NCI-H345 (cell line): ENCODE results near the gene CTBP1.

Experiments used
- DNase-seq: peaks from one replicate; lab custom pipeline; 2025; lab: John Stamatoyannopoulos, UW

Gene CTBP1

DNA sequence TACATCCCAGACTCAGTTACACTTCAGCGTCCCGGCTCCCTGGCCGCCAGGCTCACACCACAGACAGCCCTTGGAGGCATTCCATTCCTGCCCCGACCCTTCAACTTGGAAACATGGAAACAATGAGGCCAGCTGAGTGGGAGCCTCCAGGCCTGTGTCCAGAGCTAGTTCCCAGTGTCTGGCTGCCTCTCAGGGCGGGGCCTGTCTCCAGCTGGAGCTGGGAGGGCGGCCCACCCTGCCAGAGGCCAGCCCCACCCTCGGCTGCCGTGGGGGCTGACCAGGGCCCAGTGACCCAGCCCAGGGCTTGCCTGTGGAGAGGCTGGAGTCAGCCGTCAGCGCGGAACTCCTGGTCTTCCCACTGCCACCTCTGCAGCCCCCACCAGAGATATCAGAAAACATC, 39.1 kb downstream of the CTBP1 start:
- DNase-seq = no peak

DNA sequence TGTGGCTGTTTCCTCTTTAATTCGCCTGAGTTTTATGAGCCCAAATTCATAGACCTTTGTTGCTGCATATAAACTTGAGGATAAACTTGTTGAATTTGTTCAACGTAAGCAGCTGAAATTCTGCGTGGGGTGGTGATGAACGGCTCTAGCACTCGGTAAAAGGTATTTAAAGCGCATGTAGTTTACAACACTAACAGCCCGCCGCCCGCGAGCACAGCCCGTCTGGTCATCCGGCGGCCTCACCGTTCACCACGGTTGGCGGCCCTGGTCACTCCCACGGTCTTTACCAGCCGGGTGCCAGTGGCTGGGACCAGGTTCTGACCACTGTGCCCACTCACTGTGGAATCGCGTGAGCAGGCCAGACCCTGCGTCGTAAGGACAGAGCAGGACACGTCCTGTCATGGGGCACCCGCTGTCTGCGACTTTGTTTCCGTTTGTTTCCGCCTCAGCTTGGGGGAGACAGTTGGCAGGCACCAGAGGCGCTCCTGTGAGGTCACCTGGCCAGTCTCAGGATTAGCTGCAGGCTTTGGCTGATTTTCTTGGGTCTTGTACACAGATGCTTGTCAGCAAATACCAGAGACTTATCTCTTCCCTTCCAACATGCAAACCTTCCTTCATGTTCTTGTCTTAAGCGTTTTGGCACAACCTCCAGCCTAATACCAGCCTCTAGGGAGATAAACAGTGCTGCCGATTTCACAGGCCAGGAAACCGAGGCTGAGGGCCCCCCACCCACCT, 39.8 kb downstream of the CTBP1 start:
- DNase-seq = no peak

DNA sequence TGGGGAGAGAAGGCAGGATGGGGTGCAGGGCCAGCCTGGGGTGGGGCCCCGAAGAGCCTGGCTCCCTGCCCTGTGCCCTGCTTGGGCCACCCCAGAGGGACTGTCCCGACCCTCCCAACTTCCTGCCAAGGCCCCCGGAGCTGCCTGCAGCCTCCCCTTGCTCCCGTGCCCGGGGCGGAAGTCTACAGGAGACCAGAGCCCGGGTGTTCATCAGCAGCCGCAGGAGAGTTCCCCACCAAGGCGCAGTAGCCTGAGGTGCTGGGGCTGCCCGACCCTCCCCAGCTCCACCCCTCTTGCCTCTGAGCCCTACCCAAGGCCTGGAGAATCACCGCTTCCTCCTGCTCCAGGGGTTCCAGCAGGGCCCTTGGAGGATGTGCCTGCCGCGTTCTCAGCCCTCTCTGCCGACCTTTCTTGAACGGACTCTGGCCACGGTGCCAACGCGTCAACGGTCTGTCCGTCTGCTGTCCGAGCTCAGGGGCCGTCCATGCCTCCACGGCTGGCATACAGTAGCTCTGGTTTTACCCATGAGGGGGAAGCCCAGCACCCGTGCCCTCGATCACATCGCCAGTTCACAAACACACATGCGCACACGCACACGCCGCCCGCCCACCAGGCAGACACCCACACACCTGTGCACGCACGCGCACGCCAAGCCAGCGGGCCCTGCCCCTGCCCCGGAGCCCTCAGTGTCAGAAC, 40.5 kb downstream of the CTBP1 start:
- no peak for DNase-seq

DNA sequence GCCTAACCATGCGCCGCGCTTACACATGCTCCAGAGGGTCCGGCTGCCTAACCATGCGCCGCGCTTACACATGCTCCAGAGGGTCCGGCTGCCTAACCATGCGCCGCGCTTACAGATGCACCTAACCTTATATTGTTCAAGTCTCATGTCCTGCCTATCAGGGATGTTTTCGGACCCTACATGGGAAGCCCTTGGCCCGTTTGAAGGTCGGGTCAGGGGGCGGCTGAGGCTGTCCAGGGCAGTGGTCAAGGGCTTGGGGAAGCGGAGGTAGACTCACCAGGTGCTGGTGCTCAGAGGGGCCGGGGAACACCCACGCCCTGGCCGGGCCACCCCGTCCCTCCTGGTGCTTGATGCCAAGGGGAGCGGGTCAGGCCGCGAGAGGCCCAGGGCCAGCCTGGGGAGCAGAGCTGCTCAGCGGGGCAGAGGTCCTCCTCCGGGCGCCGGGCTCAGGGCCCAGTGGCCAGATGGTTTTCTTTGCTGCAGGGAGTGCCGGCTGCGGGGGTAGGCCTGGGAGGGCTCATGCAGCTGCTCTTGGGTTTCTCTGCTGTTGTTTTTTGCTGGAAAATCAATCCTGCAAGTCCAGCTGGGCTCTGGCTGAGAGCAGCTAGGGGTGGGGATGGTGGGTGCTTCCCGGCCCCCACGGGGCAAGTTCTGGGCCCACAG, 41.2 kb downstream of the CTBP1 start:
- no peak for DNase-seq

DNA sequence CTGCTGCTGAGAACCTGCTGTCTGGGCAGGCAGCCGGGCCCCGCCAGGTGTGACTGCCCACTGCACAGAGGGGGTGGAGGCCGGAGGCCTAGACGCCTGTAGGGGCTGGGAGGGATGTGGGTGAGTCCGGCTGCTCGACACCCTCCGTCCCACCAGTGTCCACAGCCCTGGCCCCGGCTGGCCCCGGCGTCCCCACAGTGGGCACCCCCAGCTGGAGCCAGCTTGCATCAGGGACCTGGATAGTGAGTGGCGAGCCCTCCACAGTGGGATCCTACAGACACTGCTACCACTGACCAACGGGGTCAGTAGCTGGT, 41.8 kb downstream of the CTBP1 start:
- DNase-seq = no peak

DNA sequence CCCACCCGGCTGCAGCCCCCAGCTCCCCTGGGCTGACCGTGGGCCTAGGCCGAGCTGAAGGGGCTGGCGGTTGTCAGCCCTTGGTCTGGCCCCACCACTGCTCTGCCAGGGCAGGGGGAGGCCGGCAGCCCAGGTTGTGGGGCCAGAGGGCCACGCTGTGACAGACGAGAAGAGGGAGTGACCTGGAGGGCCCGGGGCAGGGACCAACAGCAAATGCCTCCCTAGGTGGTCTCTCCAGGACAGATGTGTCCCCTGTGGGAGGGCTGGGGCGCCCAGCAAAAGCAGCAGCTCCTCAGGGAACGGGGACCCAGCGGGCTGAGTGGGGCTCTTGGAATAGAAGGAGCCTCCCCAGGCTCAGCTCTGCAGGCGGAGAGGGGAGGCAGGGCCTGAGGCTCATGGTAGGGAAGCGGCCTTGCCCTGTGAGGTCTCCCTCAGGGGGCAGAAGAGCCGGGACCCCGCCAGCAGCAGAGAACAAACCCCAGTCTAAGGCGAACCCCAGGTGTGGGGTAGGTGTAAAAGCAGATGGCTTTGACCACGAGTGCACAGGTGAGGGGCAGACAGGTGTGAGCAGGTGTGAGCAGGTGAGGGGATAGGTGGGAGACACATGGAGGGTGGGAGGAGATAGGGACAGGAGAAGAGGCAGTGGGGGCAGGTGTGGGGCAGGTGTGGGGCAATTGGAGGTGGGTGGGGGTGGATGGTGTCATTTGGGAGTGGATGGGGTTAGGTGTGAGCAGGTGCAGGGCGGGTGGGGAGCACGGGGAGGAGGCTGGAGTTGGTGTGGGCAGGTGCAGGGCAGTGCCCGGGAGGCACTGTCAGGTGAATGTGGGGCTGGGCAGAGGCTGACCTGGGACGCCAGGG, 42.4 kb downstream of the CTBP1 start:
- DNase-seq = no peak

DNA sequence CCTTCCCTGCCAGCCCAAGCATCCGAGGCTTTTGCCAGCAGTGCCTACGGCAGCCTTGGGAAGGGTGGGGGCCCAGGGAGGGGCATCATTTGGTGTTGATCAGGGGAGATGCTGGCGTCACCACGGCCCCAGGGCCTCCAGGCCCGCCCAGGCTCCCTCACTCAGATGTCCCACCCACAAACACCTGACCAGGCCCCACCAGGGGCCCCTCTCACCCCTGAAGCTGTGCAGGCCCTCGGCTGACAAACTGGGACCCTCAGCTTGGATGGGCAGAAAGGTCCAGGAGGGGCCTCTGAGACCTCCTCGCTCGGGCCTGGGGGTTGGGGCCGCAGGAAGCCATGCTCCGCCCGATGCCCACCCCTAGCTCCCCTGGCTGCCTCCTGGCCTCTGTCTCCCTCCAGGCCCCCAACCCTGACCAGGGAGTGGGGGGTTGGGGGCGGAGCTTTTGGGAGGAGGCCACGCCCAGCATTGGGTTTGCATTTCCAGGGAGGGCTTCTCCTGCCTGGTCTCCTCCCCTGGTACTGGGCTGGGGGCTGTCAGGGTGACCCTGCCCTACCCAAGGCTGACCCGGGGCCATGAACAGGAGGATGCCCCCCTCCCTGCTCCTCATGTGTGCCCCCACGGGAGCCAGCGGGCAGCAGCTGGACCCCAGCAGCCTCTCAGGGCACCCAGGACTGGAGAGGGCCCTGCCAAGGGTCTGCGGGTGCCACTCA, 43.2 kb downstream of the CTBP1 start:
- DNase-seq = no peak

DNA sequence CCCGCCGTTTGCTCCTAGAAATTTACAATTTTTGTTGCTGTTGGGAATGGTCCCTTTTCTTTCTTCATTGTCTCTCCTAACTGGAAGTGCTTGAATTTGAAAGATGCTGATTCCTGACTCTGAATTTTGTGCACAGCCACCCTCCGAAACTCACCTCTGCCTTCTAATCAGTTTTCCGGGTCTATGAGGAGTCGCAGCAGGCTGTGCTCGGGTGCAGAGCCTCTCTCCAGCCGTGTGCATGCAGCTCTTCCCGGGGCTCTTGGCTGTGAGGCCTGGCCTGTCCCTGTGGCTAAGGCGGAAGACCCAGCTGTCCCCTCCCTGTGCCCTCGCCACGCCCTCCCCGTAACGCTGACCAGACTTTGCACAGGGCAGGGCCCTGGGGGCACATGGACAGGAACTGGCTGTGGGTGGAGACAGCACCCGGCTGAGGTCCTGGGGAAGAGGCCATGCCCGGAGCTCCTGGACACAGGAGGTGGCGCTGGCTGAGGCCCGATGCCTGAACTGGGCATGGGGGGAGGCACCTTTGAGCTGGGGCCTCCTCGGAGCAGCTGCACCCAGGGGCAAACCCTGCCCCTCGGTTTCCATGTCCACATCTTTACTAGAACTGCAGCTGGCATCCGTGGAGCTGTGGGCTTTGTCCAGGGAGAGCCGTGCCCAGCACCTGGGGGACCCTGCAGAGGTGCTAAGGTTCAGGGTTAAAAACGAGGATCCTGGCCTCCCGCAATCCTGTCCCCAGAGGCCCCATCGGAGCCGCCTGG, 43.9 kb downstream of the CTBP1 start:
- DNase-seq = no peak

DNA sequence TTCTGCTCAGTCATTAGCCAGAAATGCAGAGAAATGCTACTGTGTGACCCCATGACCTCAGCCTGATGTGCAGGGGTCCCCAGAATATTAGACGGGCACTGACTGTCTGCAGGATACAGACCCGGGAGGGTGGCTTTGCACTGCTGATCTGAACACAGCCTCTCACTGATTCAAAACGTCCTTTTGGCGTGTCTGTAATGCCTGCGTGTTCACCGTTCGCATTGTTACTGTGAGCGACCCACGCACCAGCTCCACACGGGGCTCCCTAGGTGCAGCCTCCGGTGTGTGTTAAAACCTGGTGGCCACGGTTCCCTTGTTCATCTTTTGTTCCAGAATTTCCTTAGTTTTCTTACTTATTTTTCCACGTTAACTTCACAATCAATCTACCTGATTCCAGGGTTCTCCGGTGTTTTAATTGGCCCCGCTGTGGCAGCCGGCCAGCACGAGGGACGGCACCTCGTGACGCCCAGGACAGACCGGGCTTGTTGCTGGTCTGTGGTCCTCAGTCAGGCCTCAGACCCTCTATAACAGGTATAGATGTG, 44.6 kb downstream of the CTBP1 start:
- no peak for DNase-seq

DNA sequence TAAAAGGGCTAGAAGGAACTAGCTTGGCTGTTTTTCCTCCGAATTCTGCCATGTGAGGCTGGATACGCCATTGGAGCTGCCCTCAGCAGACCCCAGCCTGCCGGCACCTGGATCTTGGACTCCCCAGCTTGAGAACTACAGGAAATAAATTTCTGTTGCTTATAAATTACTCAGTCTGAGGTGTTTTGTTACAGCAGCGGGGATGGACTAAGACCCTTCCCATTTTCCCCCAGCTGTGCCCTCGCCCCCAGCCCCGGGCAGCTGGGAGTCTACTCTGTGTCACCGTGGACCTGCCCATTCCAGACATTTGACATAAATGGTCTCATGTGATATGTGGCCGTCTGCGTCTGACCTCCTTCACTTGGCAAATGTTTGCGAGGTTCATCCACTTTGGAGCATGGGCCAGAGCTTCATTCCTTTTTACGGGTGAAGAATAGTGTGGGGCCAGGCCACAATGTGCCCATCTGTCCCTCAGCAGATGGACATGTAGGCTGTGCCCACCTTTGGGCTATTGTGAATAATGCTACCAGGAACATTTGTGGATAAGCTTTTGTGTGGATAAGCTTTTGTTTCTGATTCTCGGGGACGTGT, 45.8 kb downstream of the CTBP1 start:
- DNase-seq = no peak

DNA sequence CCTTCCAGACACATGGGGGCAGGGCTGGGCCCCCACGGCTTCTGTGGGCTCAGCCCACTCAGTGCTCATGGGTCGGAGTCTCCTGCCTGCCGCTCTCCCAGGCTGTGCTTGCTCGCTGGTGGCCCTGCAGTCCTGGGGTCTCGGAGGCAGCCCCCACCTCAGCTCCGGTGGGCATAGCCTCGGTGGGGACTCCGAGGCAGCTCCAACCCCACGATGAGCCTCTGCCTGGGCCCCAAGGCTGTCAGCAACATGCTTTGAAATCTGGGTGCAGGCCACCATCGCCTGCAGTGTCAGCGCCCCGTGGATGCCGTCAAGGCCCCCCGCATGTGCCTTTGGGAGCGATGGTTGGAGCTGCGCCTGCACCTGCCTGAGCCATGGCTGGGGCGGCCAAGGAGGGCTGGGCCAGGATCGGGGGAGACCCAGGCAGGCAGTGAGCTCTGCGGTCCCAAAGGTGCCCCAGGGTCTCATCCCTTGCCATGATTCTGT, 46.4 kb downstream of the CTBP1 start:
- no peak for DNase-seq

DNA sequence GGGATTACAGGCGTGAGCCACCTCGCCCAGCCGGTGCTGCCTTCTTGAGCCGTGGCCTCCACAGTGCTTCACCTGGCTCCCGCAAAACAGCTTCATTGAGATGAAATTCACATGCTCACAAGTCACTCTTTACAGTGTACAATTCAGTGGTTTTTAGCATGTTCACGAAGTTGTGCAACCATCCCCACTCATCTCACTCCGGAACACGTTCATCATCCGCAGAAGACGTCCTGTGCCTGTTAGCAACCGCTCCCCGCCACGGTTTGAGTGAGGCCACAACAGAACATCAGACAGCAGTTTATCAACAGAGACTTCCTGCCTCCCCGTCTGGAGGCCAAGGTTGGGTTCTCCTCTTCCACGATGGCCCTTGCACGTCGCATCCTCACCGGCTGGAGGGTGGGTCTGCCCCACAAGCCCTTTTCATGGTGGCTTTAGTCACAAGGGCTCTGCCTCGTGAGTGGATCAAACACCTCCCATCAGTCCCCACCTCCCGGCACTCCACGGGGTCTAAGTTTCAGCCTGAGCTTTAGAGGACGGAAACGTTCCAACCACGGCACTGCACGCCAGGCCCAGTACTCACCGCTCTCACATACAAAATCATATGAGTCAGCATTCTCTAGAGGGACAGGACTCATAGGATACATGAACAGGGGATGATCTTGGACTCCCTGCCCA, 46.9 kb downstream of the CTBP1 start:
- no peak for DNase-seq

DNA sequence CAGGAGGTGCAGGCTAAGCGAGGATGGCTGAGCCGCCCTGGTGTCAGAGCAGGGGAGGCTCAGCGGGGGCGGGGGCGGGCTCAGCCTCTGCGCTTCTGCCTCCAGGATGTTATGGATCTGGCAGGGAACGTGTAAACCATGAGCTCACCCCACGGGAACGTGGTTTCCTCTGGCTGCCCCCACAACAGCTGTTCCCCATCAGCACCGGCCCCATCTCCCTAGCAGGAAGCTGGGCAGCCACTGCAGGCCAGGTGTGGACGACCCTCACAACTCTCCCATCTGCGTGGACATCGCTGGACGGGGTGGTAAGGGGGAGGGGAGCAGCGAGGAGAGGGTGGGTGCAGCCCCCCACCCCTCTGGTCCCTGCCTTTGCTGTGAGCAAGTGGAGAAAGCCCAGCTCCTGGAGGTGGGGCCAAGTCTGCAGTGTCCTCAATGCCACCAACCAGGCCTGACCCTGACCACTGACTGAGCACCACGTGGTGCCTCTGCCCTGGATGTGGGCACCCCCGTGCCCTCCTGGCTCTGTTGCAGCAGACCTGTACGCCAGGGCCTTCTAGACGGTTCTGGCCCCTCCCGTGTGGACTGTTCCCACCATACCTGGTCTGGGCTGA, 48.4 kb downstream of the CTBP1 start:
- no peak for DNase-seq

DNA sequence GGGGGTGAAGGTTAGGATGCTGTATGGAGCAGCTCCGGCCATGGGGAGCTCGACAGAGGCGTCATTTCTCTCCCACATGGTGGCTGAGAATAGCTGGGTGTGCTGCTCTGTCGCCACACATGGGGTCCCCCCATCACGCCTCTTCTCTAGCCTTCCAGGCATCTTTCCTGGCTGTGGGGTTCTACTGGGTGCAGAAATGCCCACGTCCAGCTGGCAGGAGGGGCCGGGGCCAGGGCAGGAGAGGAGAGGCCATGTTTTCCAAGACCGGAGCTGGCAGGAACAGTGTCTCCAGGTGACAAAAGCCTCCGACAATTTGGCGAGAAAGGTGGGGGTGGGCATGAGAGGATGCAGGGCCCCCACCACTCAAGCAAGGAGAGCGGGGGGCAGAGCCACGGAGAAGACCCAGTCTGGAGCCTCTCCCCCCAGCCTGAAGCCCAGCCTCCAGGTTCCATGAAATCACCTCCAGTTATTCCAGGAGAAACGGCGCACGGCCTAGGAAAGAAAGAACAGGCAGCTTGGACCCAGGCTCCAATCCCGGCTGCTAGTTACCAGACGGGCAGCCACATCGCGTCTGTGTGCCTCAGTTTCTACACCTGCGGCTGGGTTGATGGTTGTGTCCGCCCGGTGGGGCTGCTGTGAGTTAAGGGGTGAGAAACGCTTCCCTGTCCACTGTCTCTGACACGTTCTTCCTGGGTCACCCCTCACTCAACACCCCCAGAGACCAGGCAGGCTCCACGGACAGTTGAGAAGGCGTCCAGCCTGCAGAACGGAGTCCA, 49.2 kb downstream of the CTBP1 start:
- no peak for DNase-seq

DNA sequence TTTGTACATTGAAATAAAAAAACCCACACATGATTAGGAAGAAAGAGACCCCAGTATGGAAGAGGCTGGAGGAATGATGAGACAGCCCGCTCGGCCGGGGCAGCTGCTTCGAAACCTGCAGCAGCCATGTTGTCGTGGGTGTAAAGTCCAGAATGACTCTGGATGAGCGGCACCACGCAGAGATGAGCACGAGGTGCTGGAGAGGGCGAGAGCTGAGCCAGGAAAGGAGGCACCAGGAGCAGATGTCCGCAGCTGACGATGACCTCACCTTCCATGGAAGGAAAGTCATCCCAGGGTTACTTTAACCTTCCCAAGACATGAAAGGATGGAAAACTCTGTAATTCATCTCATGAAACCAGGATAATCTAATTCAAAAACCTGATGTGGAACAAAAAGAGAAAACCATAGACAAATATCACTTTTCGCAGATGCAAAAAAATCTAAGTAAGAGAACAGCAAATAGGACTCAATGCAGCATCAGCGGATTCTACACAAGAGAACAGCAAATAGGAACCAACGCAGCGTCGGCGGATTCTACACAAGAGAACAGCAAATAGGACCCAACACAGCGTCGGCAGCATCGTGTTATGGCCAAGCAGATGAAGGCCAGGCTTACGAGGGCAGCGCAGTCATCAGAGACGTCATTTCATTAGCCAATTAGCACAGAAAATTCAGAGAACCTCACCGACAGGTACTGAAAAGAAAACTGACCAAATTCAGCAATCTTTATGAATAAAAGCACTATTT, 50.7 kb downstream of the CTBP1 start:
- DNase-seq = no peak

DNA sequence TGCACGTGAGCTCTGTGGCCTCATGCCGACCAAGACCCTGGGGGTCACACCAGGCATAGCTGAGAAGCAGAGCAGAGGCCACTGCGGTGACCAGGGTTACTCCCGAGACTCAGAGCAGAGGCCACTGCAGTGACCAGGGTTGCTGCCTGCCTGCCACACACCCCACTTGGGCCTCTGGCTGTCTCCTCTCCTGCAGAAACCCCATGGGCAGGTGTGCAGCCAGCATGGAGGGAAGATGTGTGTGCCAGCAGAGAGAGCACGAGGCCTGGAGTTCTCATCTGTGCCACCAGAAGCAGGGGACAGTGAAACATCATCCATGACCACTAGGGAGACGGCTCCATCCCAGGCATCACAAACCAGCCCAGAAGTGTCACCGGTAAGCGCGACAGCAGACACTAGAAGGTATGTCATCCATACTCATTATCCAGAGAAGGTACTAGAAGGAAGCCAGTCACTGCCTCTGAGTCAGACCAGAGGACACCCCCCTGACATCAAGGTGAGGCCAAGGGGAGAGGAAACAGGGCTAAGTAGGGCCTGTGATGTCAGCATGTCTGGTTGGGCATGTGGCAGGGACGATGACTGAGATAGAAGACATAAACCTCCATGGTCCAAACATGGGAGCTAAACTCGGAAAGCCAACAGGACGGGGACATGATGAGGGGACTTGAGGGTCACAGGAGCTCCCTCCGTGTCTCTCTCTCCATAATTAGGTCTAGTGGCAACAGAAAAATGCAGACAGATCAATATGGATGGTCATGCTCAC, 52.3 kb downstream of the CTBP1 start:
- no peak for DNase-seq

DNA sequence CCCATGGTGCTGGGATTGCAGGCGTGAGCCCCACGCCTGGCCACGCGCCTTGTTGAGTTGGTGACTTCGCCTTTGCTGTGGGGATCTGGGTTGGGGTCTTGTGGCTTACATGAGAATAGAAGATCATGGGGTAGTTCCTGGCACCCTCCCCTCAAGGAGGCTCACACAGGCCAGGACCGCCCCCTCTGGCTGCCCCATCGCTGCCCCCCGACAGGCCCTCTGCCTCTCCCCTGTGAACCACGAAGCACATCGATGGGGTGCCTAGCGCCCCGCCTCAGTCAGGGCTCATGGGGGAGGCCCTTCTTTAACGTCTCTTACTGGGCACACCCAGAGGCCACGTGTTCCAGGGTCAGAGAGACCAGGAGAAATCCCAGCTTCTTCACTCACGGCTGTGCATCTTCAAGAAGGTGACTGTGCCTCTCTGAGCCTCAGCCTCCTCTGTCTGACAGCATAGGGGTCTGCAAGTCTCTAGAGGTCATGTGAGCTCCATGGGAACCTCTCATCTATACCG, 53.0 kb downstream of the CTBP1 start:
- no peak for DNase-seq
